Psoas muscle (tissue), 7 donors: ENCODE measurements around the gene RHAG. TPM values are rescaled to one million over a fixed set of nuclear protein-coding genes. Genes with fewer than 3 reads are reported as not detected.

Experiments
- polyA plus RNA-seq, 3 donors: library from polyadenylated mRNA; stranded (reverse); fragments of 200-250 nt; gene quantifications; one replicate each; pipeline ENCODE4 v1.2.3, GENCODE V29; 2013
- total RNA-seq, 4 donors: library from RNA; stranded (reverse); fragmentation: NEBNext Ultra II Directional in 2 of 4; extraction: Animal tissue kit (Norgen Biotek cat#: 25700) in 2 of 4; gene quantifications; one replicate each; pipeline versions ENCODE4 v1.2.1 to v1.2.4, GENCODE V29; 2021 to 2023
- donor health status: healthy with polysubstance abuse.
- donor health status: DM: no; HTN: no; CAD: no; lungs with moderate emphysema.
- donor health status: Bipolar disorder and iron deficiency.
- donor health status: healthy.
- donor health status: DM: no; HTN: no; CAD: no.
- donor health status: DM: no; HTN: no; CAD: no.
- donor health status: DM: yes; HTN: yes; CAD: no.

The RHAG gene
- total and polyA plus RNA-seq, 7 donors, result 0.04 TPM; not detected in 6

Other genes with a start within 250 kb of the RHAG start
- gene MMUT, start 173.6 kb downstream of the RHAG start, total RNA-seq, result 10 to 100 TPM; 22.1 to 24.5 (median 22.2) TPM
- 10 to 100 TPM; 13.1 to 20.4 (median 13.7) TPM for gene MMUT, start 173.6 kb downstream of the RHAG start, polyA plus RNA-seq
- 1 to 10 TPM; 1.9 to 3.8 (median 2.1) TPM for gene CENPQ, start 173.5 kb downstream of the RHAG start, total RNA-seq
- gene CENPQ, start 173.5 kb downstream of the RHAG start, polyA plus RNA-seq, result 1 to 10 TPM; 3.5 to 5.5 (median 4.0) TPM
- gene GLYATL3, start 136.9 kb downstream of the RHAG start, total RNA-seq, result not detected
- not detected for gene GLYATL3, start 136.9 kb downstream of the RHAG start, polyA plus RNA-seq
- gene C6orf141, start 86.2 kb downstream of the RHAG start, total RNA-seq, result under 1 TPM in 3 of 4 donors, not detected in 1; 0.28 to 0.88 (median 0.58) TPM
- 1 to 10 TPM in 1 of 3 donors, under 1 TPM in 2; 0.29 to 1.5 (median 0.75) TPM for gene C6orf141, start 86.2 kb downstream of the RHAG start, polyA plus RNA-seq
- not detected for gene CRISP2, start 76.7 kb upstream of the RHAG start, total RNA-seq
- not detected for gene CRISP2, start 76.7 kb upstream of the RHAG start, polyA plus RNA-seq
- not detected for gene CRISP3, start 107.5 kb upstream of the RHAG start, total RNA-seq
- under 1 TPM in 1 of 3 donors, not detected in 2; 0.04 TPM for gene CRISP3, start 107.5 kb upstream of the RHAG start, polyA plus RNA-seq
- not detected for gene PGK2, start 150.4 kb upstream of the RHAG start, total RNA-seq
- not detected for gene PGK2, start 150.4 kb upstream of the RHAG start, polyA plus RNA-seq
- gene CRISP1, start 229.7 kb upstream of the RHAG start, total RNA-seq, result not detected
- gene CRISP1, start 229.7 kb upstream of the RHAG start, polyA plus RNA-seq, result not detected